HG03039 (cell line): ENCODE results near the gene STK10.

Source experiments
- ATAC-seq: cut with Tn5 transposase; IDR thresholded peaks from one replicate; pipeline ENCODE4 v1.9.1; 2021; ENCODE audit warnings: mild to moderate bottlenecking, moderate library complexity; ENCODE audit not compliant: unreplicated experiment

The STK10 gene

DNA sequence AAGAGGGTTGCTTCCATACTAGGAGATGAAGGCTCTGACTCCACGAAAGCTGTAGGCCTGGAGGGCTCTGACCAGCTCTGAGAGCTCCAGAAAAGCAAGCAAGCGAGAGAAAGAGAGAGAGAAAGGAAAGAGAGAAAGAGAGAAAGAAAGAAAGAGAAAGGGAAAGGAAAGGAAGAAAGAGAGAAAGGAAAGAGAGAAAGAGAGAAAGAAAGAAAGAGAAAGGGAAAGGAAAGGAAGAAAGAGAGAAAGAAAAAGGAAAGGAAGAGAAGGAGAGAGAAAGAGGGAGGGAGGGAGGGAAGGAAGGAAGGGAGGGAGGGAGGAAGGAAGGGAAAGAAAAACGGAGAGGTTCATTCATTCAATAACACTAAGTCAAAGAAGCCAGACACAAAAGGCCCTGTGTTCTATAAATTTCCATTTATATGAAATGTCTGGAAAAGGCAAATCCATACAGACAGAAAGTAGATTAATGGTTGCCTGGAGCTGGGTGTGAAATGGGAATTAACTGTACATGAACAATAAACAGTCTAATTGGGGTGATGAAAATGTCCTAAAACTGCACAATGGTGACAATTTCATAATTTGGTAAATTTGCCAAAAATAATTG is 1.8 kb upstream of the STK10 start:
- no peak for ATAC-seq

DNA sequence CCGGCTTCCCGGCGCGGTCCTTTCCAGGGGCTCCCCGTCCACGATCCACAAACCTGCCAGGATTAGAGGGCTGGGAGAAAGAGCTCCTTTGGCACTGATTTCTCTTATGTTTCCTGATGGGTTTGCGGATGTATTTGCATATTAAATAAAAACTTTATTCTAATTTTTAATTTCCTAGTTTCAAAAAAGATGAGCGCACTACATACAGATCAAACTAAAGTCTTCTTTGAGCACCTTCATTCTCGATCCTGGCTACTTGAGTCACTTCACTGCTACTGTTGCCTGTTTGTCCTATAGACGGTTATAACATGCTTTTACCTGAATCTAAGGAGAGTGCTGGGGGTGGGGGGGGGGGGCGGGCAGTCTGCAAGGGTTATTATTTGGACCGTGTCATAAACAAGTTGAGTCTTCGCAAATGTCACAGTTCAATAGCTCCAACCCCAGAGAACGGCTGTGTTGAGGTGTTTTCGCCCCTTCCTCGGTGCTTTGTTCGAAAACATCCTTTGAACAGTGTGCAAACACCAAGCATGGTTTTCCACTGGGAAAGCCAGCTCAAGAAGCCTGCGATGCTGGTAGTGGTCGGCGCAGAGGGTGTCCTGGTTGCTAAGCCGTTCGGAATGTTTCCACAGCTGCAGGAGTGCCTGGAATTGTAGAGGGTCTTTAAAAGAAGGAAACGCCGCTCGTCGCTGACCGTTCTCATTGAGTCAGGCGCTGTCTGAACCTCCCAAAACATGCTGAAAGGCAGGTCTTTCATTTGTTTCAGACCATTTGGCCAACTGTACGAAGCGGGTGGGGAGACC is 1.1 kb upstream of the STK10 start:
- no peak for ATAC-seq

DNA sequence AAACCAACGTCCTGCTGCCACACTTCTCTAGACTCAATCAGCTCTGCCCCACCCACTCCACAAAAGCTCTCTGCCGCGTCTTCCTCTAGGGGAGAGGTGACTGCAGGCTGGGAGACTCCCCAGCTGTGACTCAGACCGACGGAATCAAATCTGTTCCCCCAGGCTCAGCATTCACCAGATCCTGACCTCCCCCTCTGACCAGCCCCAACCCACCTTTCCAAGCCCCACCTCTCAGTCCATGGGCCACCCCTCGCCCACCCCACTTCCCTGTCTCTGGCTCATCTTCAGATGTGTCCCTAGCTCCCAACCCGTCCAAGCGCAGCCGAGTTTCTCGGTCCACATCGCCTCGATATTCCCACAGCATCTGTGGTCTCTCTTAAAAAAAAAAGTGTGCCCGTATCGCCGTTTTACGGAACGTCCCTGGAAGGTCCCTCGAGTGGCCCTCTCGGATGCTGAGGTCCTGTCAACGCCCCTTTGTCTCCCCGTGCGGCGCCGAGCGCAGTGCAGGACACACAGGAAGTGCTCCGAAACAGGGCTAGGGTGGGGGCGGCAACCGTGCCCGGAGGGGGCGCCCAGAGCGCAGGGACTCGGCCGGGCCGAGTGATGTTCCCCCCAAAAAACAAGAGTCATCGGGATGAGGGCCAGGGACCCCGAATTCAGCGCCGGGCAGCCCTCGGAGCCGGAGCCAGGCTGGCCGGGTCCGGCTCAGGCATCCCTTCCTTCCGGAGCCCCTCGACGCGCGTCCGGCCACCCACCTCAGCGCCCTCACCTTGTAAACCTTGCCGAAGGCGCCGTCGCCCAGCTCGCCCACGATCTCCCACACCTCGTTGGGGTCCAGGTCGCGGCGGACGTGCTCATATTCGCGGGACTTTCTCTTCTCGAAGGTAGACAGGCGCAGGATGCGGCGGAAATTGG is 649 bp downstream of the STK10 start:
- peak; percentile 2 for ATAC-seq

DNA sequence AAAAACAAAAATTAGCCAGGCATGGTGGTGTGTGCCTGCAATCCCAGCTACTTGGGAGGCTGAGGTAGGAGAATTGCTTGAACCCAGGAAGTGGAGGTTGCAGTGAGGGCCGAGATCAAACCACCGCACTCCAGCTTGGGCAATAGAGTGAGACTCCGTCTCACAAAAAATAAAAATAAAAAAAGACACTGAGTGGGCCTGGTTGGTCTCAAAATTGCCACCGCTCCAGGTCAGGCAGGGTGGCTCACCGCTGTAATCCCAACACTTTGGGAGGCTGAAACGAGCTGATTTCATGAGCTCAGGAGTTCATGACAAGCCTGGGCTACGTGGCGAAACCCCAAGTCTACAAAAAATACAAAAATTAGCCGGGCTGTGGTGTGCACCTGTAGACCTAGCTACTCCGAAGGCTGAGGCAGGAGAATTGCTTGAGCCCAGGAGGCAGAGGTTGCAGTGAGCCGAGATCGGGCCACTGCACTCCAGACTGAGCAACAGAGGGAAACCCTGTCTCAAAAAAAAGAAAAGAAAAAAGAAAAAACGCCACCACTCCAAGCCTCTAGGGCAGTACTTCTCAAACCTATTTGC is 1.8 kb downstream of the STK10 start:
- no peak for ATAC-seq

DNA sequence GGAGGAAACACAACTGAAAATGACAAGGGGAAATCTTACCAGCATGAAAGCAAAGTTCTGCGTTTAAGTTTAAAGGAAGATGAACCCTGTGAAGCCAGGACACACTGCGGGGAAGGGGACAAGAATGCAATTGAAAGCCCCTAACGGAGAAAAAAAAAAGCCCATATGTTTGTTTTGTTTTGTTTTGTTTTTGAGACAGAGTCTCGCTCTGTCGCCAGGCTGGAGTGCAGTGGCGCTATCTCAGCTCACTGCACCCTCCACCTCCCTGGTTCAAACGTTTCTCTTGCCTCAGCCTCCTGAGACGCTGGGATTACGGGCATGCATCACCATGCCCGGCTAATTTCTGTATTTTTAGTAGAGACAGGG is 2.9 kb downstream of the STK10 start:
- ATAC-seq: no peak

DNA sequence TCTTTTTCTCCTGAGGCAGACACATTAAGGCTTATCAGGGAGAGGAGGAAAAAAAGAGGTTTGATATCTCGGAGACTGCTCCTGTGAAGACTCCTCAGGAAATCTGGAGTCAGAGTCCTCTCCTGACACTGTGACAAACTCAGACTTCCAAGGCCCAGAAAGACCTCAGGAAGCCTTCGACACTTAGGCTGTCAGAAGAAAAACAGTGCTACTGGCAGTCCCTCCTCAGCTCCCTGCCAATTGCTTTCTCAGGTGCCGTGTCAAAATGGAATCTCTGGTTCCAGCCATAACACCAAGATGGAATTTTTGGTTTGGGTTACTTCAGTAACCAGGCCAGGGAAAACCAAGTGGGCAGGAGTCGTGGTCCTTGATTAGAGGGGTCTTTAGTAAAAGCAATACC is 4.1 kb downstream of the STK10 start:
- ATAC-seq: no peak

DNA sequence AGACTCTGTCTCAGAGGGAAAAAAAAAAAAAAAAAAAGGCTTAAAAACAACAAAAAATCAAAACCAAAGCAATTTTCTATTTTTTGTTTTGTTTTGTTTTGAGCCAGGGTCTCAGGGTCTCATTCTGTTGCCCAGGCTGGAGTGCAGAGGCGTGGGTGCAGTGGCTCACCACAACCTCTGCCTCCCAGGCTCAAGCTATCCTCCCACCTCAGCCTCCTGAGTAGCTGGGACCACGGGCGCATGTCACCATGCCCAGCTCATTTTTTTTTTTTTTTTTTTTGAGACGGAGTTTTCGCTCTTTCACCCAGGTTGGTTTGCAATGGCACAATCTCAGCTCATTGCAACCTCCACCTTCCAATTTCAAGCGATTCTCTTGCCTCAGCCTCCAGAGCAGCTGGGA is 5.7 kb downstream of the STK10 start:
- ATAC-seq: no peak

DNA sequence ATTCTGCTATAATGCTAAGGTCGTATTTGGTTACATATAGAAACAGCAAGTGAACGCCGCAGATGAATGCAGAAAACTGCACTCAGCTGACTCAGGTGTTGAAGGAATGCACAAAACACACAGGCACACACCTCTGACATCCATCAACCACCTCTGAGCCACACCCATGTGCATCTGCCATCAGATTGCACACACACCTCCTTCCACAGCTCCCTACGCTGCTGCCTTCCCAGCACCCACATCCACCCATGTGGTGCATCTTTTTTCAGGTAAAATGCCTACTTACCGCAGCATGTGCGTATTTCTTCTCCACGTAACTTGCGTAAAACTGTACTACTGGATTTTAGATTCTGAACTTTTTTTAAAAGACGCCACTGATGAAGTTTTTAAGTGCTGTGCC is 7.1 kb downstream of the STK10 start:
- ATAC-seq: no peak

DNA sequence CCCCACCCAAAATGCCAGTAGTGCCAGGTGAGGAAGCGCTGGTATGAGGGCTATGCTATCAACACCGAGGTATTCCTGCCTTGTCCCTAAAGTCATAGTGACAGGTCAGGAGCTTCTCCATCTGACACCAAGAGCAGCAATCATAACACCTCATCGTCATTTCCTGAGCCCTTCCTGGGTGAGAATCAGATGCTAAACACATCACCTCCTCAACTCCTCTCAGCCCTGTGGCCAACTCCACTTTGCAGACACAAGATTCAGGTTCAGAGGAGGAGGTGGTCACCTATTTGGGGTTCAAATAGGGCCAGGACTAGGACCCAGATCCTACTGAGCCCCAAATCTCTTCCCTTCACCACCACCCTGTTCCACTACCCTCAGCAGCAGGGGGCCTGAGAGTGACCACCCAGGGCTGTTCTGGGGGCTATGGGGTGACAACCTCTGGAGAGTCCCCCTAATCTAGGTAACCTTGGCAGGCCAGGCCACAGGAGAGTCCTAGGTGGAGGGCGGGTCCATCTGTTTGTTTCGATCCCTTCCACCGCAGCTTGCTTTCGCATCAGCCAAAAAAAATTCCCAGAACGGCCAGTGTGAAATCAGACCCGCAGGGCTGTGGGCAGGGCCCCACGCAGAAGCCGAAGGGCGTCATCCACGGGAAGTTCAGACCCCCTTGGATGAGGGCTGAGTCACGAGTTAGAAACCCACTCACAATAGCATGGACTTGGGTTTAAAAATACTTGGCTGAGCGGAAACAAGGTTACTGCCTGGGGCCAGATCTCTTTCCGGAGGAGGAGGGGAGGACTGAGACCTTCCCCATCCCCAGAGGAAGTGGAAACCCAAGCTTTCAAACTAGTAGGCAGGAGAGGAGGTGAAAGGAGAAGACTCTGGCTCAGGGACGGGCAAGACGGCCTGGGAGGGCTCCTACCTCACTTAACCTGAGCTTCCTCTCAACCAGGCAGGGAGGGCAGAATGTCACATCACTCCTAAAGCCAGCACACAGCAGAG is 8.7 kb downstream of the STK10 start:
- ATAC-seq: no peak

DNA sequence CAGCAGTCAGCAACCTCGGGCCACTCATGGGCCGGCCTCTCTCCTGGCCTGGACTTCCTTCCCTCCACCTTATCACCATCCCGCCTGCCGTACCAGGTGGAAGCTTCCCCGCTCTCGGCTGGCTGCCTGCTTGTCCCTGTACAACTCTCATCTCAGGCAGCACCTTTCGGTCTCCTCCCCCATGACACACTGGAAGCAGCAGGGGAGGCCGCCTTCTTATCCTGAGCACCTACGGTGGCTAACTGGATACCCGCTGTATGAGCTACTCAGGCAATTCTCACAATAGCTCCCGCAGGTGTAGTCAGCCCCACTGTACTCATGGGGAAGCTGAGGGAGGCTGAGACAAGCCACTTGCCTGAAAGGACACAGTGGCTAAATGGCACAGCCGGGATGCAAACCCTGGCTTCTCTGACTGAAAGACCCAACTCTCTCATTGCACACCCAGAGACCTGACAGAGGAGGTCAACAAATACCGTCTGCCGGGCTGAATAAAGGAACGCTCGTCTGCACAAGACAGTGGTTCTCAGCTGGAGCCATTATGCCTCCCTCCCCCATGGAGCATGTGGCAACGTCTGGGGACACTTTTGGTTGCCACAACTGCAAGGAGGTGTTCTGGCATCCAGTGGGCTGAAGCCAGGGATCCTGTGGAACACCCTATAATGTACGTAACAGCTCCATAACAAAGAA is 9.6 kb downstream of the STK10 start:
- no peak for ATAC-seq

DNA sequence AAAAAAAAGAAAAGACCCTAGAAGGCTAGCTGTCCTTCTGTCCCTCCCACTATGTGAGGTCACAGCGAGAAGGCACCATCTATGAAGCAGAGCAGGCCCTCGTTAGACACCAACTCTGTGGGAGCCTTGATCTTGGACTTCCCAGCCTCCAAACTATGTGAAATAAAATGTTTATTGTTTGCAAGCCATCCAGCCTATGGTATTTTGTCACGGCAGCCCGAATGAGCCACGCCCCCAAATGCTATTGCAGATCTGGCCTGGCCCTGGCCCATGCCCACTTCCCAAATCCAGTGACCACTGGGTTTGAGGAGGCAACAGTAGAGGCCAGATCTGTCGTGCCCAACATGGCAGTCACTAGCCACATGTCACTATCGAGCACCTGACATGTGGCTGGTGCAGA is 10.8 kb downstream of the STK10 start:
- no peak for ATAC-seq

DNA sequence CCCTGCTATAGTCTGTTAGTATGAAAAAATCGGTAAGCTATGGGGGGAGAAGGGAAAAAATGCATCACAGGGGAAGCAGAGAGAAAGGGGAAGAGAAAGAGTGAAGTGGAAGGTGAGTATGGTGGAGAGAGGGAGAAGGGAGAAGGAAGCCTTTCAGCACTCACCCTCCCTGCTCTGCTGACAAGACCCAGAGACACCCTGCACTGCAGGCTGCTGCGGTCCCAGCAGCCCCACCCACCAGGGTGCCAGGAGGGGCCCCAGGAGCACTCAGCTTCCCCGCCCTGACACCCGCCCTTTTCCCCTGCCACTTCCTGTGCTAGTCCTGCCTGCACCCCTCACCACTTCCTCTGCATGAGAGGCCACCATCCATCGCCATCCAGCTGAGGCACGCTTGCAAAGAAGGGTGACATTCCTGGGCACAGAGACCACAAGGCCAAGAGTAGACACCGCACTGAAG is 12.7 kb downstream of the STK10 start:
- peak; percentile 54 for ATAC-seq

DNA sequence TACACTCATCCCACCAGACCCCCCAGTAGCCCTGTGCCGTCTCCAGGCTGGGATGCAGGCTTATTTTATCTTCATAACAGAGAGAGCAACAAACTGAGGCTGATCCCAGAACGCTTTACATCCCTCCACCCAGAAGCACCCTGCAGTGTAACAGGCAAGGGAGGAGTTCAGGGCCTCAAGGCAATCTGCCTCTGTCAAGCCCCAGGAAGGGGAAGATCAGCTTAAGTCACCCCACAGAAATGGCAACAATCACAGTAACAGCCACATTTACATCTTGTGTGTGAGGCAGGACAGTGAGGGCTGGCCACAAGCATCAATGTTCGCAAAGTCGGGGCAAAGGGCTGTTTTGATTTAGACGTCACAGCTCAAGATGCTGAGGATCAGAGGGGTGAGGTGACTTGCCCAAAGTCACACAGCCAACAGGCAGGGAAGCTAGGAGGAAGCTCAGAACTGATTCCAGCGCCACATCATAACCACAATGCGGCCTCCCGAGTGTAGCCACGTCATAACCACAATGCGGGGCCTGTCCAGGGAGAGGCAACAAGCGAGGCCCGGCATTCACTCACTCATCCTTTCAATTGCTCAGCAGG is 14.4 kb downstream of the STK10 start:
- ATAC-seq: no peak

DNA sequence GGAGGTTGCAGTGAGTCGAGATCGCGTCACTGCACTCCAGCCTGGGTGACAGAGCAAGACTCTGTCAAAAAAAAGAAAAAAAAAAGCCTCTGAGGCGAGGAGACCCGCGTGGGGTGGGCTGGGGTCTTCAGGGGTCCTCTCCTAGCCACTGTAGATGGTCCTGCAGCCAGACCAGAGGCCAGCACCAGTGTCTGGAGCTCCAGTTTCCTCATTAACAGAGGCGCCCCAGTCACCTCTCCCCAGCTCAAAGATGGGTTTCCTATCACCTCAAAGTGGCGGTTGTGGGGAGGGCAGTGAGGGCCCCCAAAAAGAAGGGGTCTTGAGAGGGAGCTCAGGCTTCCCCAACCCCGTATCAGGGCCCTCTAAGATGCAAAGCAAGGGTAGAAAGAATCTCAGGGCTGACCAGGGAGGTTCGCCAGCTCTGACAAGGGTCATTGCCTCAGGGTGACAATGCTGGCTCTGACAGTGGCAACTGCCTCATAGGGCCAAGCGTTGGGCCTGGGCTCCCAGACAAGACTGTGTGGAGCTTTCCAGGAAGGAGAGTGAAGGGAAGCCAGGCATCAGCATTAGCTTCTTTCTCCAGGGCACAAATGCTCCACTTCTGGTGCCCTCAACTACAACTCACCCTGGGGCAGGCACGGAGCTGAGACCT is 15.0 kb downstream of the STK10 start:
- ATAC-seq: no peak

DNA sequence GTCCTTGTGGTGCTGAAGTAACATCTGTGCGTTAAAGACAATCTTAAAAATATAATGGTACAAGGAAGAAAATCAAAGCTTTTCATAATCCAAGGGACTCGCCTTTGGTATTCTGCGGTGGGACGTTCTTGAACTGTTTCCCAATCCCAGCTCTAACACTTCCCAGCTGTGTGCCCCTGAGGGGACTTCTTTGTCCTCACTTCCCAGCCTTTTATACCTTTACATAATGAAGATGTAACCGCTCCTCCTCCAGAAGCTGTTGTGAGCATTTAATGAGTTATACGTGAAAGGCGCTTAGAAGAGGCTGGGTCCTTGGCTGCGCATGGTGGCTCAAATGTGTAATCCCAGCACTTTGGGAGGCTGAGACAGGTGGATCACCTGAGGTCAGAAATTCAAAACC is 16.9 kb downstream of the STK10 start:
- no peak for ATAC-seq

DNA sequence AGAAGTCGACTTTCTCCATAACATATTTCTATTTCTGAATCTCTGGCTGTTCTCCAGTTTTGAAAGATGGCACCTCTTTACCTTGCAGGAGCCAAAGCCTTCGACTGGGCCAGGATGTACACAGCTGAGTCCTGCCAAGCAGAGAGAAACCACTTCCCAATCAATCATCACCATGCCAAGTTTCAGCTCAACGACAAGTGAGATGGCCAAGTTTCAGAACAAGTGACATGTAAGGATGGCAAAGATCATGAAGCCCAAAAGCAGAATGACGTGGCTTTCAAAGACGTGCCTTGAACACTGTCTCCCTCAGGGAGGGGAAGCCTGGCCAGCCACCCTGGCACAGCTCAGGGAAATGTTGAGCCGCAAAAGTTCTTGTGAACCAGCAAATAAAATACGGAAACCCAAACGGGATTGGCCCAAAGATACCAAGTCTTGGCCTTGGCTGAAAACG is 17.7 kb downstream of the STK10 start:
- no peak for ATAC-seq

DNA sequence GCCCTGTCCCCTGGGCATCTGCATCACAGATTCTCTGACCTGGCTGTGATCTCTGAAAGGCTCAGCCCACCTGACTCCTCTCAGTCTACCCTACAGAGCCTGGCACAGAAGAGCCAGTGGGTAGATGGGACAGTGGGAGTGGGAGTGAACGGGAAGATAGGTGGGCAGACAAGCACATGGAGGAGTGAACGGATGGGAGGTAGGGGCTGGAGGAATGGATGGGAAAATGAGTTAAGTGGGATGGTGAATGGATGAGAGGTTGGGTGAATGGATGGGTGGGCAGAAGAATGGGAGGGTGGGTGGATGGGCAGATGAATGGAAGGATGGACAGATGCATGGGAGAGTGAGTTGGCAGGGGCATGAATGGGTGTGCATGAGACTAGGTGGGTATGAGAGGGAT is 18.8 kb downstream of the STK10 start:
- ATAC-seq: no peak

DNA sequence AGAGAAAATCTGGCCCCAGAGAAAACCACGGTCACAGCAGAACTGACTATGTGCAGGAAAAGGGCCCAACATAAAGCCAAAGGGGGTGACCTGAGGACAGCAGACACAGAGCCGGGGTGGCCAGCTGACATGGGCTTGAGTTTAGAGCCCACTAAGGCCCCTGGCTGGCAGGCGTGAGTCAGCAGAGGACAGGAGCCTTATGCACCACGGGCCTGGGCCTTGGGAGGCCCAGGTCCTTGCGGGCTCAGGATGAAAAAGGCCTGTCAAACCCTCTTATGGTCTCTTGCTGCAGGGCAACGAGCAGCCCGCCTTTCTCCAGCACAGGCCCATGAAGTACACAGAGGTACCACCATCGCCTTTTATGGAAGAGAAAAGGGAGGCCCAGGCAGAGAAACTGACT is 19.7 kb downstream of the STK10 start:
- no peak for ATAC-seq

DNA sequence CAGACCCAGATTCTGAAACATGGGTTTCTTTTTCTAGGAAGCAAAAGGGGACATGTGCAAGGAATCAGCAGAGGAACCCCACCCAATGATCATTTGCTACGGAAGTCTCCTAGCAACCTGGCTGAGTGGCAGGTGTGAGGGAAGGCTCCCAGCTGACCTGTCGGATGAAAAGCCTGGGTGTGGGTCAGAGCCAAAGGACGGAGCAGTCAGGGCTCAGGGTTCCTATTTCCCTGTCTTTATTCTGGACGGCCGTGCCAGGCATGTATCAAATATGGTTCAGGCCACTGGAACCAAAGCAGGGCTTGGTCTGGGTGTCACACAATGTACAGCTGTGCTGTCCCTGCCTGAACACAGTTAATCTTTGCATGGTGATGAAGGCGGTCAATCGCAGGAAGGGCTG is 20.1 kb downstream of the STK10 start:
- no peak for ATAC-seq
